Lower lobe of right lung (tissue), 2 donors: ENCODE results near the gene CCR9. TPM values are rescaled to one million over a fixed set of nuclear protein-coding genes. Genes with fewer than 3 reads are reported as not detected.

Experiments
- ATAC-seq, 2 donors: fragments of 200-7000 bp; cut with Tn5 transposase; one replicate each; pipeline ENCODE4 v1.9.1; 2020 to 2022; ENCODE audit warnings: mild to moderate bottlenecking in 2 of 2, moderate library complexity in 2 of 2
- DNase-seq: peaks from one replicate; pipeline ENCODE4 v3.0.0-alpha.2; 2020
- H3K27ac ChIP-seq: fragments of 200-600 bp; one replicate; pipeline ENCODE4 v1.8.0; 2022
- H3K27me3 ChIP-seq: fragments of 200-600 bp; one replicate; pipeline ENCODE4 v1.8.0; 2022; ENCODE audit warnings: low read depth
- H3K36me3 ChIP-seq: fragments of 200-600 bp; one replicate; pipeline ENCODE4 v1.8.0; 2022; ENCODE audit warnings: mild to moderate bottlenecking
- H3K4me1 ChIP-seq: fragments of 200-600 bp; one replicate; pipeline ENCODE4 v1.8.0; 2022
- H3K4me3 ChIP-seq: fragments of 200-600 bp; one replicate; pipeline ENCODE4 v1.8.0; 2022; ENCODE audit warnings: mild to moderate bottlenecking
- H3K9me3 ChIP-seq: fragments of 200-600 bp; one replicate; pipeline ENCODE4 v1.8.0; 2022
- intact Hi-C: fragments of 100-400 bp; cut with DNase I; formaldehyde crosslinking; loops from one replicate; pipeline ENCODE4 v1.11.0; 2022
- total RNA-seq: library from RNA; stranded (reverse); fragmentation: NEBNext Ultra II Directional; extraction: Animal tissue kit (Norgen Biotek cat#: 25700); gene quantifications from one replicate; pipeline ENCODE4 v1.2.1, GENCODE V29; 2021
- TF ChIP-seq, protein P1 (sequence below): fragments of 200-600 bp; IDR thresholded peaks from one replicate; pipeline ENCODE4 v1.8.0; 2022; ENCODE audit warnings: antibody characterized with exemption, mild to moderate bottlenecking
- donor health status: DM: no; HTN: yes; CAD: no; lungs with severe emphysema.

The CCR9 gene
- total RNA-seq, 1 donor from 2014 or later = not detected

DNA sequence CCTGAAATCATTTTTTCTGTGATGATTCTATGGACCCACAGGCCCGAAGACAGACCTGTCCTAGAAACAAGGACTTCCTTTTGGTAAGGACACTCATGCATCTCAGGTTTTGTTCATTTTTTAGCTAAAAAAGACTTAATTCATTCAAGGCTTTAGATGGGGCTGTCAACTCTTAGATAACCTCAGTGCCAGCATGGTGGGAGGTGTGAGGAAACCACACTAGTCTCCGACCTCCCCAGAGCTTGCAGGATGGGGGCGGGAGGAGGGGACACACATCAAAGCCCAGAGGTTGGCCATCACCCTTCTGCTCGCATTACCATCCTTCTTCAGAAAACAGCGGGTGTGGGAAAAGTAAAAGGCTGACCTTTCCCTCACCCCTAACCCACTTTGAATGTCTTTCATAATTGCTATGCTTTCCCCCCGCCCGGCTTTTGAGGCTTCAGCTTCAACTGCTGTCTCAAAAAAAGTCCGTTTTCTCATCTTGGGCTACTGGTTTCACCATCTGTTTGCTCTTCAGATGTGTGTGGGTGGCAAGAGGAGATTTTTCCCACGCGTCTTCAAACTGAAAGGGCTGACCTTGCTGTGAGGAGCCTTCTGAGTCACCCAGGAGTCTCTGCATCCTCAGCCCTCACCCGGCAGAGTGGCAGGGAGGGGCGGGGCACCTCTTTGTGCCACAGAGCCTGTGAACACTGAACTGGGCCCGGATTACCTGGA is 29.3 kb downstream of the CCR9 start:
- peak; percentile 68 to 74 for ATAC-seq
- no peaks in the 10 kb centered on the region for H3K9me3 ChIP-seq
- no peak for DNase-seq

DNA sequence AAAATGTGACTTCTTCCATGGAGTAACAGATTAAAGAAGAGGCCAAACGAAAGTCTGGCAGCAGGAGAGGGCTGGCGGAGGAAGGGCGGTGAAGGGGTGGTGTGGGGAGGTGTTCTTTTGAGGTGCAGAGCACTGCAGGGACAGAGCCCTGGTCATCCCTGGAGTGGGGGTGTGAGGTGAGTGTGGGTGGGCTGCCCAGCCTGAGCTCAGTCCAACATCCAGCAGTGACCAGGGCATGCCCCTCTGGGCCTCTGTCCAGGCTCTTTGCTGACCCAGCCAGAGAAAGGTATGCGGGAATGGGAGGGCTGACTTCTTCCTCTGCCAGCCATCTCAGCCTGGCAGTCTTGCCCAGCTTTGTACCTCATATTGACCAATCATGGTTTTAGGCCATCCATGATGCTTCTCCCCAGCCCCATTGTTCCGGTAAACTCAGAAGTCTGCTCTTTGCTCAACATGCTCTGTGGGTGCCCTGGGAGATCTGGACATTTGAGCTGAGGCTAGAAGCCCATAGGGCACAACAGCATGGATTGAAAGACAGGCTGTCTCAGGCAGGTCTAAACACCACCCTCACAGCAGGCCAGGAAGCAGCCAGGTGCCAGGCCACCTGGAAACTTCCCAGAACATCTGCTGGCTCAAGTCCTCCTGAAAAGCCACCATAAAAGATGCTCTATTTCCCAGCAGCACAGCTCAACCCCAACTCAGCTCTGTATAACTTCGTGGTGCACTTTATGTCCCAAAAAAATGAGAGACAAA is 31.0 kb downstream of the CCR9 start:
- ATAC-seq (no peak), DNase-seq (no peak)
- Histone ChIP-seq H3K9me3 (no peaks in the 10 kb centered on the region), H3K36me3 (peaks cover 47% of the 10 kb centered on the region), H3K27ac (no peak overlapping the region), H3K4me3 (no peak overlapping the region), H3K4me1 (peaks cover 9% of the 10 kb centered on the region), H3K27me3 (no peaks in the 10 kb centered on the region)
- intact Hi-C loops = no loop called here
- TF ChIP-seq, protein P1, sequence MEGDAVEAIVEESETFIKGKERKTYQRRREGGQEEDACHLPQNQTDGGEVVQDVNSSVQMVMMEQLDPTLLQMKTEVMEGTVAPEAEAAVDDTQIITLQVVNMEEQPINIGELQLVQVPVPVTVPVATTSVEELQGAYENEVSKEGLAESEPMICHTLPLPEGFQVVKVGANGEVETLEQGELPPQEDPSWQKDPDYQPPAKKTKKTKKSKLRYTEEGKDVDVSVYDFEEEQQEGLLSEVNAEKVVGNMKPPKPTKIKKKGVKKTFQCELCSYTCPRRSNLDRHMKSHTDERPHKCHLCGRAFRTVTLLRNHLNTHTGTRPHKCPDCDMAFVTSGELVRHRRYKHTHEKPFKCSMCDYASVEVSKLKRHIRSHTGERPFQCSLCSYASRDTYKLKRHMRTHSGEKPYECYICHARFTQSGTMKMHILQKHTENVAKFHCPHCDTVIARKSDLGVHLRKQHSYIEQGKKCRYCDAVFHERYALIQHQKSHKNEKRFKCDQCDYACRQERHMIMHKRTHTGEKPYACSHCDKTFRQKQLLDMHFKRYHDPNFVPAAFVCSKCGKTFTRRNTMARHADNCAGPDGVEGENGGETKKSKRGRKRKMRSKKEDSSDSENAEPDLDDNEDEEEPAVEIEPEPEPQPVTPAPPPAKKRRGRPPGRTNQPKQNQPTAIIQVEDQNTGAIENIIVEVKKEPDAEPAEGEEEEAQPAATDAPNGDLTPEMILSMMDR = no peak

More for the DNA sequence above, 29.3 kb downstream of the CCR9 start:
- TF ChIP-seq, protein P1 = no peak
- Histone ChIP-seq H3K4me1 (peaks cover 9% of the 10 kb centered on the region), H3K36me3 (peaks cover 31% of the 10 kb centered on the region), H3K27me3 (no peaks in the 10 kb centered on the region), H3K27ac (no peak overlapping the region), H3K4me3 (no peak overlapping the region)
- intact Hi-C loops = no loop called here

DNA sequence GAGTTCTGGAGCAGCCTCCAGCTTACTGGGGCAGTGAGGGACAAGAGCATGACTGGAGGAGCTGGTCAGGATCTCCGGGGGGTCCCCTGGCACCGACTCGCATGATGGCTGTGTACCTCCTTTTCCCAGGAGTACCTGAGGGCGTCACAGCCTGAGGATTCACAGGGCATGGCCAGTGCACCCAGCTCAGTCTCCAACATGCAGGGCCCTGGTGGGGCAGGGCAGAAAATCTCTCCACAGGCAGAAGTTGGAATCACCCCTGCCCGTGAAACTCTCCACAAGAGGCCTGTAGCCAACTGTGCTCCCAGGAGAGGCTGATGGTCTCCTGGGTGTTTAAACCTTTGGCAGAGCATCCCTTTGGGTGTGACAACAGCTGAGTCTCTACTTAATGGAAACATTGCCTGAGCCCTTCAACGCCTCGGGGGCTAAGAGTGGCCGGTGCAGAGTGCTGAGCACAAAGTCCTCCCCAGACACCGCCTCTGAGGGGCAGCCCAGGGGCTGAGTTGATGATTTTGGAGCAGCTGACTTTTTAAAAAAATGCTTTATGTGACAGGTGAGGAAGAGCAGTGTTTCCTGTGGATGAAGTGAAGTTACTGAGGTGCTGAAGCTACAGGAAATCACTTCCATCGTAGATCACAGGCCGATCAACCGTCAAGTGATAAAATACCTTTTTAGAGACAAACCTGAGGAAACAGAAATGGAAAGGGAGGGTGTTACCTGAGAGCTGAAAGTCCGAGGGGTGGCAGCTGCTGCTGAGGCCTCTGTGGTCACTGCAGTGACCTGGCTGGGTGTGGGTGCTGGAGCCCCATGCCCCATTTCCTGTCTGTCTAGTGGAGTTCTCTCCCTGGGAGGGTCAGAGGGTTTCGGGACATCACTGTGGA is 35.1 kb downstream of the CCR9 start:
- Histone ChIP-seq H3K4me3 (no peak overlapping the region), H3K4me1 (no peaks in the 10 kb centered on the region), H3K9me3 (no peaks in the 10 kb centered on the region), H3K27me3 (no peaks in the 10 kb centered on the region), H3K27ac (no peak overlapping the region), H3K36me3 (peaks cover 85% of the 10 kb centered on the region)
- DNase-seq (no peak), ATAC-seq (no peak)
- TF ChIP-seq, protein P1 = no peak
- intact Hi-C loops = no loop called here

DNA sequence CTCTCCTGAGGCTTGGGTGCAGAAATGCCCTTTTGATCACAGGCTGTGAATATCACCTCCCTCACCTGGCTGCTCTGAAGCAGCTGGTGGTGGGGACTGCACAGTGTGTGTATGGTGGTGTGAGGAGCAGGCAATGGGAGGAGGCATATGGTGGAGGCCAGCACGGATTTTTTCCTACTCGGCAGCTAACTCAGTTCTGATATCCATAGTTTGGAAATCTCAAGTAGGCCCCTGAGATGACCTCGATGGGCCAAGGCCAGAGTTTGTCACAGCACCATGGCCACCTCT is 35.6 kb downstream of the CCR9 start:
- ATAC-seq = no peak

More for the DNA sequence above, 35.6 kb downstream of the CCR9 start:
- Histone ChIP-seq H3K4me1 (no peaks in the 10 kb centered on the region), H3K36me3 (peaks cover 91% of the 10 kb centered on the region), H3K9me3 (no peaks in the 10 kb centered on the region), H3K27me3 (no peaks in the 10 kb centered on the region), H3K27ac (no peak overlapping the region), H3K4me3 (no peak overlapping the region)
- TF ChIP-seq, protein P1 = no peak
- no peak for DNase-seq
- intact Hi-C loops = no loop called here
